ENCODE data around the gene GAD2.

GAD2 gene

GRCh38 chr10:26326851-26327250, 110.3 kb downstream of the GAD2 start:
- no peak for DNase-seq

DNA sequence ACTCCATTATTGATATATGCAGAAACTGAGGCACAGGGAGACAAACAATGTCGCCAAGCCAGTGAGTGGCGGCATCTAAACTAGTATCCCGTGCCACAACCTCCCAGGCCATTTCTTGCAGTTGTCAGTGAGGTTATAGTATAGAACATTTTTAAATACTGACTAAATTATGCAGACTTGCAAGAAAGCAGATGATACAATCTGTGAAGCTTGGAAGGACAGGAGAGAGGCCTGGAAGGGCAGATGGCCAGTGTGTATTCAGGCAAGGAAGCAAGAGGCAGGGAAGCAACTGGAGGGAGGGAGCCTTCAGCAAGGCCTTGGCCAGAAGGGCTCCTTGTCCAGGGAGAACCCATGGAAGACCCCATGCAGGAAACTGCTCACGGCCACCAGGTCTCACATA, 111.2 kb downstream of the GAD2 start:
- DNase-seq: no peak

GRCh38 chr10:26331371-26331770, 114.8 kb downstream of the GAD2 start:
- DNase-seq: no peak

DNA sequence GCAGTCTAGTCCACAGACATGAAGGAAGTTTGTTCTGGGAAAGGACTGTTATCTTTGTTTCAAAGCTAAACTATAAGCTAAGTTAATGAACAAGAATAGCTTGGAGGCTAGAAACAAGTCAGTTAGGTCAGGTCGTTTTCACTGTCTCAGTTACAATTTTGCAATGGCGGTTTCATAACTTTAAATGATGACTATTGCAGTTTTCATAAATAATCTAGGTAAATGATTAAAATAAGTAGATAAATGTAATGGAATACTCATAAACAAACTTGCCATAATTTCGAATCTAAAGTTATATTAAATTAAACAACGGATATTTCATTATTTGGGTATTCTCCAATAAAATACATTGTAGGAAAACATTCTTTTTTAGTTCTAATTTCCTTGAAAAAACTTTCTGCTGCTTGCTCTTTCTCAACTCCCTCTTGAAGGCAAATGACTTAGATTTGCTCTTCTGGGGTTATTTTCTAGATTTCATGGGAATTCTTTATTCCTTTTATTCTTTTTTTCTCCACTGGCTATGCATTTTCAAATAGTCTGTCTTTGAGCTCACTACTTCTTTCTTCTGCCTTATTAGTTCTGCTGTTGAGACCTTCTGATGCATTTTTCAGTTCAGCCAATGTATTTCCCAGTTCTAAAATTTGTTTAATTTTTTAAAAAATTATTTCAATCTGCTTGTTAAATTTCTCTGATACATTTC, 117.8 kb downstream of the GAD2 start:
- DNase-seq: no peak

DNA sequence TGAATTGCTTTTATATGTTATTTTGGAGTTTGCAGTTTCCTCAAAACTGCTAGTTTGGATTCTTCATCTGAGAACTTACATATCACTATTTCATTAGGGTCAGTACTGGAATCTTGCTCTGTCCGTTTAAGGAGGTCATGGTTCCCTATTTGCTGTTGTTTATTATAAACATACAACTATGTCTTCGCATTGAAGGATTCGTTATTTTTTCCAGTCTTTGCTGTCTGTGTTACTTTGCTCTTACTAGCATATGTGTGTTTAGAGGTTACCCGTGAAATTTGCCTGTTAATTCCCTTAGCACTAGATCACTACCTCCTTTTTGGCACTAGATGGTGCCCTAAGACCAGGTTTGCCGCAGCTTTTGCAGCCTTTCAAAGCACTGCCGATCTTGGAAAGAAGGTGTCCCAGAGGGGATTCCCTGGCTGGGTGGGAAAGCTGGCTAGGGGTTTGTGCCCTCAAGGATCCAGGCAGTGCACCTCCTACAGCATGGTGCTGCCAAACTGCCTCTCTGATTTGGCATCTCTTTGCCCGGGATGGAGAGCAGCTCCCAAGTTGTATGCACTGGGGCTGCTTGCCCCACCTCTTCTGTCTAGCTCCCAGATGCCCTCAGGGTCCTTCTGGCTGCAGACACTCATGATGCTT, 118.5 kb downstream of the GAD2 start:
- DNase-seq: peak; percentile 86

DNA sequence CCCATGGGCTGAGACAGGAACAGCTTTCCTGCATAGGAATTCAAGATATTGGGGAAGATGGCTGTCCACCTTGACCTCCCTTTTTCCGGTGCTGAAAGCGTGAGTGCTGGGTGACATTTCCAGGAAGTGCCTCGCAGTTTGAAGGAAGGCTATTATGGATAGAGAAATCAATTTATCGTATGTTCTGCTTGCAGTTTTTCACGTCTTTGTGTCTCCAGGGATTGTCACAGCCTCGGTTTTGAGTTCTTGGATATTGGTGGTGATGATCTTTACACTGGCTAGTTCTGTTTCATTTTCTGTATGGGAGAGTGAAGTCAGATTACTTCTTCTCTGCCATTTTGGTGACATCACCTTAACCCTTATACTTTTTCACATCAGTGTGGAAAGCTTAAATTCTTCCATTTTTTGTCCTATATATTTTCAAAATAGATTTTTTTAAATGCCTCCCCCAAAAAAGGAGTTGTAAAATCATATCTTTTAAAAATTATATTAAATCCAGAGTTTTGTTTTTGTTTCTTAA, 119.1 kb downstream of the GAD2 start:
- peak; percentile 16 for DNase-seq

- DNase-seq: peak; percentile 39
Observed at GRCh38 chr10:26336979-26337378, 120.4 kb downstream of the GAD2 start.

GRCh38 chr10:26341701-26342100, 125.1 kb downstream of the GAD2 start:
- no peak for DNase-seq

GRCh38 chr10:26348821-26349417, 132.3 kb downstream of the GAD2 start:
- DNase-seq: peak; percentile 19
